GM23248 (cell line): ENCODE results near the gene CMSS1.

Experiments
- EZH2 ChIP-seq: fragments of 200-600 bp; sonication (generic); IDR thresholded peaks from 2 replicates; pipeline ENCODE4 v1.6.1; 2018; ENCODE audit warnings: antibody characterized with exemption, mild to moderate bottlenecking; ENCODE audit not compliant: insufficient read depth, poor library complexity, severe bottlenecking
- EZH2phosphoT487 ChIP-seq: fragments of 200-600 bp; sonication (generic); IDR thresholded peaks from 2 replicates; pipeline ENCODE4 v1.6.1; 2018; ENCODE audit warnings: antibody characterized with exemption, moderate library complexity, mild to moderate bottlenecking, low read depth; ENCODE audit not compliant: insufficient read depth

DNA sequence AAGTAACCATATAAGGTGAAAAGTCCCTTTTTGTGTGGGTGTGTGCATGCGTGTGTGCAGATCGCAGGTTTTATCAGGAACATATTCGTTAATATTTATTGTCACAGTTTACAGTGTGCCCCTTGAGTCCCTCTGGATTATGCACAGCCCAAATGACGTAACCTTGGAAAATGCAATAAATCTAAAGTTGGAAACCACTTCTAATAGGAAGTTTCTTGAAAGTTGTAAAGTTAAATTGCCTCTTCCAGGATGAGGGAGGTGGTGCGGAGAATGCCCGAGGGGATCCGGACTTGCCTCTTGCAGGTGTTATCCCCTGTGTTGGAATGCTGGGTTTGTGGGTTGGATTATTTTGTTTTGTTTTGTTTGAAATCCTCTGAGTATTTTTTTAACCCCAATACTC, 143.3 kb downstream of the CMSS1 start:
- no peak for TF ChIP-seq EZH2phosphoT487
- no peak for TF ChIP-seq EZH2
